OCI-LY7 (cell line): ENCODE data around the gene ZC3HAV1L. TPM values are rescaled to one million over a fixed set of nuclear protein-coding genes. Genes with fewer than 3 reads are reported as not detected.

ENCODE experiments used
- BruUV-seq: library from RNA; stranded (reverse); fragments of 400-500 nt; replicated peaks from 2 replicates; lab custom pipeline; 2021; lab: Mats Ljungman, UMichigan
- CTCF ChIA-PET: fragments of 300-600 bp; sonication (Branson Sonifier 250); formaldehyde crosslinking; loops from one replicate; lab custom pipeline; 2022; ENCODE audit warnings: antibody characterized with exemption; ENCODE audit not compliant: unreplicated experiment; lab: Charles Lee
- POLR2A ChIA-PET: fragments of 300-600 bp; sonication (Branson Sonifier 250); formaldehyde crosslinking; loops from one replicate; lab custom pipeline; 2022; ENCODE audit warnings: antibody characterized with exemption; lab: Charles Lee
- DNase-seq: peaks from one replicate; pipeline ENCODE4 v3.0.0-alpha.2; 2015; ENCODE audit warnings: low spot score
- H2AFZ ChIP-seq: fragments of 200-600 bp; sonication (generic), shearing (Covaris generic); 2 replicates; pipeline ENCODE4 v1.6.1; 2014; ENCODE audit warnings: mild to moderate bottlenecking, antibody characterized with exemption, low read length, moderate library complexity
- H3K27ac ChIP-seq: fragments of 200-600 bp; sonication (generic); 2 replicates; pipeline ENCODE4 v1.5.1; 2014; ENCODE audit warnings: mixed run types, low read depth, mild to moderate bottlenecking, moderate library complexity, low read length, inconsistent platforms; ENCODE audit not compliant: poor library complexity, severe bottlenecking
- H3K36me3 ChIP-seq: fragments of 200-600 bp; sonication (generic); 2 replicates; pipeline ENCODE4 v1.6.1; 2014; ENCODE audit warnings: mild to moderate bottlenecking, antibody characterized with exemption, low read length, moderate library complexity, mixed read lengths; ENCODE audit not compliant: insufficient read depth
- H3K4me1 ChIP-seq: fragments of 200-600 bp; sonication (generic); 2 replicates; pipeline ENCODE4 v1.5.1; 2014; ENCODE audit warnings: mild to moderate bottlenecking, low read length; ENCODE audit not compliant: insufficient read depth, poor library complexity, severe bottlenecking
- H3K4me2 ChIP-seq: fragments of 200-600 bp; sonication (generic); 2 replicates; pipeline ENCODE4 v1.6.1; 2014; ENCODE audit warnings: mild to moderate bottlenecking, low read length
- H3K4me3 ChIP-seq: fragments of 200-600 bp; sonication (generic); 2 replicates; pipeline ENCODE4 v1.5.1; 2014; ENCODE audit warnings: mild to moderate bottlenecking, low read depth, low read length; ENCODE audit not compliant: poor library complexity, severe bottlenecking
- H3K79me2 ChIP-seq: fragments of 200-600 bp; sonication (generic); 2 replicates; pipeline ENCODE4 v1.6.1; 2016; ENCODE audit warnings: low read depth, mild to moderate bottlenecking, low read length, moderate library complexity, mixed read lengths; ENCODE audit not compliant: insufficient read depth
- H3K9me2 ChIP-seq: fragments of 200-600 bp; sonication (generic); 2 replicates; pipeline ENCODE4 v1.6.1; 2016; ENCODE audit warnings: mild to moderate bottlenecking, low read length, mixed read lengths; ENCODE audit not compliant: insufficient read depth
- H3K9me3 ChIP-seq: fragments of 200-600 bp; sonication (generic); 2 replicates; pipeline ENCODE4 v1.6.1; 2014; ENCODE audit warnings: mild to moderate bottlenecking, mixed run types, low read length, mixed read lengths
- H4K20me1 ChIP-seq: fragments of 200-600 bp; sonication (generic); 2 replicates; pipeline ENCODE4 v1.6.1; 2014; ENCODE audit warnings: mild to moderate bottlenecking, antibody characterized with exemption, low read length, moderate library complexity, mixed read lengths; ENCODE audit not compliant: insufficient read depth
- CTCF ChIP-seq: fragments of 200-600 bp; sonication (generic); conservative IDR thresholded peaks from 2 replicates; pipeline ENCODE4 v1.5.1; 2014; ENCODE audit warnings: mild to moderate bottlenecking, antibody characterized with exemption, low read length, moderate library complexity, mixed read lengths
- EZH2phosphoT487 ChIP-seq: fragments of 200-600 bp; sonication (generic); IDR thresholded peaks from 2 replicates; pipeline ENCODE4 v1.6.1; 2018; ENCODE audit warnings: low read depth, borderline replicate concordance, mild to moderate bottlenecking, mixed run types, antibody characterized with exemption, low read length, moderate library complexity, mixed read lengths
- intact Hi-C: fragments of 100-400 bp; cut with micrococcal nuclease; formaldehyde crosslinking; loops from one replicate; pipeline ENCODE4 v1.10.0; 2022; ENCODE audit not compliant: unreplicated experiment
- total RNA-seq, 2 experiments: library from RNA; depleted of rRNA in 1 of 2; stranded (reverse); fragments of >200 nt in 1 of 2; shearing (Covaris generic) in 1 of 2; gene quantifications; 2 replicates each; pipeline ENCODE4 v1.2.3, GENCODE V29; 2014 to 2022

Gene ZC3HAV1L
- total RNA-seq, 2 experiments from 2014 or later, result not detected

- Histone ChIP-seq H3K36me3 (no peaks in the 10 kb centered on the region), H2AFZ (no peak overlapping the region), H3K4me1 (no peaks in the 10 kb centered on the region), H3K9me2 (no peaks in the 10 kb centered on the region), H3K4me2 (no peak overlapping the region), H3K9me3 (no peaks in the 10 kb centered on the region), H4K20me1 (no peaks in the 10 kb centered on the region), H3K4me3 (no peak overlapping the region), H3K27ac (no peak overlapping the region), H3K79me2 (no peaks in the 10 kb centered on the region)
- TF ChIP-seq CTCF, result no peak
- TF ChIP-seq EZH2phosphoT487, result no peak
- no TSS peak for BruUV-seq
- intact Hi-C loops, result no loop called here
- DNase-seq, result no peak
- ChIA-PET POLR2A (interaction anchor here (0.6 to 1.0 kb wide), 4 partner anchors 71 to 1130 kb away, joined by 3 to 7 read pairs (median 3); no protein-coding TSS in a partner anchor), CTCF (no interaction called here)
Observed at GRCh38 chr7:139011373-139011772, 24.5 kb downstream of the ZC3HAV1L start.

GRCh38 chr7:139004321-139005090 is 31.3 kb downstream of the ZC3HAV1L start:
- DNase-seq, result peak; percentile 5
- intact Hi-C loops, result no loop called here
- Histone ChIP-seq H2AFZ (no peak overlapping the region), H3K9me3 (peaks cover 9% of the 10 kb centered on the region), H3K4me2 (no peak overlapping the region), H3K9me2 (no peaks in the 10 kb centered on the region), H3K4me1 (no peaks in the 10 kb centered on the region), H3K4me3 (no peak overlapping the region), H3K79me2 (no peaks in the 10 kb centered on the region), H3K27ac (no peak overlapping the region), H3K36me3 (no peaks in the 10 kb centered on the region), H4K20me1 (no peaks in the 10 kb centered on the region)
- no TSS peak for BruUV-seq
- POLR2A ChIA-PET, result no interaction called here
- TF ChIP-seq EZH2phosphoT487, result no peak
- TF ChIP-seq CTCF, result no peak
- CTCF ChIA-PET, result no interaction called here

GRCh38 chr7:138999414-138999813 is 36.4 kb downstream of the ZC3HAV1L start:
- POLR2A ChIA-PET, result interaction anchor here (1.5 kb wide), 1 partner anchor 13 kb away, joined by 3 read pairs; no protein-coding TSS in a partner anchor

More at GRCh38 chr7:138999414-138999813, 36.4 kb downstream of the ZC3HAV1L start:
- no peak for DNase-seq
- CTCF ChIA-PET, result no interaction called here
- H3K4me2 ChIP-seq, result no peak overlapping the region
- TF ChIP-seq CTCF, result no peak
- no peak for TF ChIP-seq EZH2phosphoT487
- H3K9me2 ChIP-seq, result no peaks in the 10 kb centered on the region
- no peak overlapping the region for H2AFZ ChIP-seq
- H3K27ac ChIP-seq, result no peak overlapping the region
- no peaks in the 10 kb centered on the region for H3K36me3 ChIP-seq
- H4K20me1 ChIP-seq, result no peaks in the 10 kb centered on the region
- H3K9me3 ChIP-seq, result peaks cover 5% of the 10 kb centered on the region
- no peaks in the 10 kb centered on the region for H3K79me2 ChIP-seq
- no peak overlapping the region for H3K4me3 ChIP-seq
- H3K4me1 ChIP-seq, result no peaks in the 10 kb centered on the region
- BruUV-seq, result no TSS peak
- intact Hi-C loops, result no loop called here
